ENCODE measurements around the gene MPDZ.

DNA sequence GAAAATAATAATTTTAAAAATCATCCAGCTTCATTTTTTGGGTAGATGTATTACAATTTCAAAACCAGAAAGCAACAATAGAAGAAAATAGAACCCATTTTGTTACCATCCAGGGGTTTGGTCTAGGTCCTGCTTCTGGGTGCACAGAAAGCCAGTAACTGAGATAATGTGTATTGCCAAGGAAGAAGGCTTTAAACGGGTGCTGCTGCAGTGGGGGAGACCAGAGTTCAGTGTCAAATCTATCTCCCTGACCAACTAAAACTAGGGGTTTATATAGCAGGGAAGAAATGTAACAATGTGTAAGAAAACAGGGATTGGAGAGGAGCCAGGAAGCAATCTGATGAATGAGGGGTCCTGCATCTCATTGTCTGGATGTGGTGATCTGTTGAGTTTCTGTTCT, 17.5 kb upstream of the MPDZ start:
- TF ChIP-seq, protein P1, sequence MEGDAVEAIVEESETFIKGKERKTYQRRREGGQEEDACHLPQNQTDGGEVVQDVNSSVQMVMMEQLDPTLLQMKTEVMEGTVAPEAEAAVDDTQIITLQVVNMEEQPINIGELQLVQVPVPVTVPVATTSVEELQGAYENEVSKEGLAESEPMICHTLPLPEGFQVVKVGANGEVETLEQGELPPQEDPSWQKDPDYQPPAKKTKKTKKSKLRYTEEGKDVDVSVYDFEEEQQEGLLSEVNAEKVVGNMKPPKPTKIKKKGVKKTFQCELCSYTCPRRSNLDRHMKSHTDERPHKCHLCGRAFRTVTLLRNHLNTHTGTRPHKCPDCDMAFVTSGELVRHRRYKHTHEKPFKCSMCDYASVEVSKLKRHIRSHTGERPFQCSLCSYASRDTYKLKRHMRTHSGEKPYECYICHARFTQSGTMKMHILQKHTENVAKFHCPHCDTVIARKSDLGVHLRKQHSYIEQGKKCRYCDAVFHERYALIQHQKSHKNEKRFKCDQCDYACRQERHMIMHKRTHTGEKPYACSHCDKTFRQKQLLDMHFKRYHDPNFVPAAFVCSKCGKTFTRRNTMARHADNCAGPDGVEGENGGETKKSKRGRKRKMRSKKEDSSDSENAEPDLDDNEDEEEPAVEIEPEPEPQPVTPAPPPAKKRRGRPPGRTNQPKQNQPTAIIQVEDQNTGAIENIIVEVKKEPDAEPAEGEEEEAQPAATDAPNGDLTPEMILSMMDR (IDR thresholded peaks at IDR 0.05 in 4 of 5, conservative IDR thresholded peaks at IDR 0.05 in 1 of 5), result no peak
- TF ChIP-seq POLR2A (IDR thresholded peaks at IDR 0.05), result no peak

All from gastrocnemius medialis (tissue), 4 donors.